Adrenal gland (tissue), 5 donors: ENCODE results near the gene ZNF200.

Experiments
- POLR2A ChIP-seq, 2 donors: fragments of 450-650 bp; IDR thresholded peaks; one replicate each; pipeline ENCODE4 v1.6.1; 2017; ENCODE audit warnings: antibody characterized with exemption in 2 of 2, mild to moderate bottlenecking in 2 of 2, moderate library complexity in 1 of 2
- TF ChIP-seq, protein P1 (sequence below), 6 experiments: fragments of 450-650 bp in 4 of 6; fragments of 200-600 bp in 2 of 6; sonication (generic) in 1 of 6; IDR thresholded peaks; 1 replicate in 5 of 6; 2 replicates in 1 of 6; pipeline versions ENCODE4 v1.5.1 to v1.8.0; 2016 to 2021; ENCODE audit warnings: antibody characterized with exemption in 6 of 6, mild to moderate bottlenecking in 2 of 6, moderate library complexity in 1 of 6
- donor health status: DM: no; HTN: no; CAD: no.

DNA sequence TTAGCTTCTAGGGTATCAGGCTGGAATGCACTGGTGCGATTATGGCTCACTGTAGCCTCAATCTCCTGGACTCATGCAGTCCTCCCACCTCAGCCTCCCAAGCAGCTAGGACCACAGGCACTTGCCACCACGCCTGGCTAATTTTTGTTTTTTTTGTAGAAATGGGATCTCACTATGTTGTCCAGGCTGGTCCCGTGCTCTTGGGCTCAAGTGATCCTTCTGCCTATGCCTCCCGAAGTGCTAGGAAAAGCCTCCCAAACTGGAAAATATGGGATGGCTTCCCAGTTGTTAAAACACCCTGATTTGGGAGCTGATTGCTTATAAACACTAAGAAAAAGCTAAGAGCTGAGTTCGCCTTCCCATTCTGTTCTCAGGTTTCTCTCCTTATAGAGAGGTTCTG, 41.7 kb upstream of the ZNF200 start:
- TF ChIP-seq, protein P1, sequence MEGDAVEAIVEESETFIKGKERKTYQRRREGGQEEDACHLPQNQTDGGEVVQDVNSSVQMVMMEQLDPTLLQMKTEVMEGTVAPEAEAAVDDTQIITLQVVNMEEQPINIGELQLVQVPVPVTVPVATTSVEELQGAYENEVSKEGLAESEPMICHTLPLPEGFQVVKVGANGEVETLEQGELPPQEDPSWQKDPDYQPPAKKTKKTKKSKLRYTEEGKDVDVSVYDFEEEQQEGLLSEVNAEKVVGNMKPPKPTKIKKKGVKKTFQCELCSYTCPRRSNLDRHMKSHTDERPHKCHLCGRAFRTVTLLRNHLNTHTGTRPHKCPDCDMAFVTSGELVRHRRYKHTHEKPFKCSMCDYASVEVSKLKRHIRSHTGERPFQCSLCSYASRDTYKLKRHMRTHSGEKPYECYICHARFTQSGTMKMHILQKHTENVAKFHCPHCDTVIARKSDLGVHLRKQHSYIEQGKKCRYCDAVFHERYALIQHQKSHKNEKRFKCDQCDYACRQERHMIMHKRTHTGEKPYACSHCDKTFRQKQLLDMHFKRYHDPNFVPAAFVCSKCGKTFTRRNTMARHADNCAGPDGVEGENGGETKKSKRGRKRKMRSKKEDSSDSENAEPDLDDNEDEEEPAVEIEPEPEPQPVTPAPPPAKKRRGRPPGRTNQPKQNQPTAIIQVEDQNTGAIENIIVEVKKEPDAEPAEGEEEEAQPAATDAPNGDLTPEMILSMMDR (IDR thresholded peaks at IDR 0.05) = no peak
- TF ChIP-seq POLR2A (IDR thresholded peaks at IDR 0.05) = no peak
